ENCODE measurements around the gene TMC6. TPM values are rescaled to one million over a fixed set of nuclear protein-coding genes. Genes with fewer than 3 reads are reported as not detected.

TMC6 gene
- total and polyA plus RNA-seq, 2 of the 13 experiments (the other 11 are each of a cell fraction or from before 2014, with no cell fraction given), result 48.4 to 99.1 TPM

GRCh38 chr17:78144147-78144719 lies 15.7 kb upstream of the TMC6 start (continued):
- TF ChIP-seq TAF1 (CRISPR knock-in tag; IDR thresholded peaks at IDR 0.05) (no peak), ZFP41 (CRISPR knock-in tag; IDR thresholded peaks at IDR 0.05; ENCODE audit: borderline replicate concordance) (no peak), TP53 (CRISPR knock-in tag; conservative IDR thresholded peaks at IDR 0.05) (no peak), ZFAT (CRISPR knock-in tag; conservative IDR thresholded peaks at IDR 0.05) (no peak), HES4 (CRISPR knock-in tag; IDR thresholded peaks at IDR 0.05; ENCODE audit: borderline replicate concordance) (no peak), ZNF772 (CRISPR knock-in tag; IDR thresholded peaks at IDR 0.05) (no peak), HOXA9 (CRISPR knock-in tag; IDR thresholded peaks at IDR 0.05; ENCODE audit: borderline replicate concordance) (no peak), RFX3 (CRISPR knock-in tag; IDR thresholded peaks at IDR 0.05) (no peak), PCBP1 (IDR thresholded peaks at IDR 0.05; ENCODE audit: borderline replicate concordance, low read depth, low read length) (no peak), ZC3H4 (CRISPR knock-in tag; IDR thresholded peaks at IDR 0.05; ENCODE audit: borderline replicate concordance) (no peak), ZNF7 (CRISPR knock-in tag; IDR thresholded peaks at IDR 0.05) (no peak), ZNF563 (CRISPR knock-in tag; IDR thresholded peaks at IDR 0.05) (no peak), NR2F1 (CRISPR knock-in tag; IDR thresholded peaks at IDR 0.05) (peak in 1 of 2 experiments; percentile 67; a peak in 2 of 4 replicates), STAG1 (CRISPR knock-in tag; IDR thresholded peaks at IDR 0.05) (no peak), GLI4 (CRISPR knock-in tag; IDR thresholded peaks at IDR 0.05; ENCODE audit: borderline replicate concordance) (no peak), MED1 (CRISPR knock-in tag; IDR thresholded peaks at IDR 0.05) (peak; percentile 47; the same call in 1 of the 2 replicates), MTERF4 (CRISPR knock-in tag; IDR thresholded peaks at IDR 0.05) (0 out of 2 replicates have a peak, but pooled peaks have one; percentile 28)
- TF ChIP-seq, protein P1, sequence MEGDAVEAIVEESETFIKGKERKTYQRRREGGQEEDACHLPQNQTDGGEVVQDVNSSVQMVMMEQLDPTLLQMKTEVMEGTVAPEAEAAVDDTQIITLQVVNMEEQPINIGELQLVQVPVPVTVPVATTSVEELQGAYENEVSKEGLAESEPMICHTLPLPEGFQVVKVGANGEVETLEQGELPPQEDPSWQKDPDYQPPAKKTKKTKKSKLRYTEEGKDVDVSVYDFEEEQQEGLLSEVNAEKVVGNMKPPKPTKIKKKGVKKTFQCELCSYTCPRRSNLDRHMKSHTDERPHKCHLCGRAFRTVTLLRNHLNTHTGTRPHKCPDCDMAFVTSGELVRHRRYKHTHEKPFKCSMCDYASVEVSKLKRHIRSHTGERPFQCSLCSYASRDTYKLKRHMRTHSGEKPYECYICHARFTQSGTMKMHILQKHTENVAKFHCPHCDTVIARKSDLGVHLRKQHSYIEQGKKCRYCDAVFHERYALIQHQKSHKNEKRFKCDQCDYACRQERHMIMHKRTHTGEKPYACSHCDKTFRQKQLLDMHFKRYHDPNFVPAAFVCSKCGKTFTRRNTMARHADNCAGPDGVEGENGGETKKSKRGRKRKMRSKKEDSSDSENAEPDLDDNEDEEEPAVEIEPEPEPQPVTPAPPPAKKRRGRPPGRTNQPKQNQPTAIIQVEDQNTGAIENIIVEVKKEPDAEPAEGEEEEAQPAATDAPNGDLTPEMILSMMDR (CRISPR knock-in tag; IDR thresholded peaks at IDR 0.05), result peak; percentile 36; the same call in 1 of the 2 replicates
- TF ChIP-seq, protein P2, sequence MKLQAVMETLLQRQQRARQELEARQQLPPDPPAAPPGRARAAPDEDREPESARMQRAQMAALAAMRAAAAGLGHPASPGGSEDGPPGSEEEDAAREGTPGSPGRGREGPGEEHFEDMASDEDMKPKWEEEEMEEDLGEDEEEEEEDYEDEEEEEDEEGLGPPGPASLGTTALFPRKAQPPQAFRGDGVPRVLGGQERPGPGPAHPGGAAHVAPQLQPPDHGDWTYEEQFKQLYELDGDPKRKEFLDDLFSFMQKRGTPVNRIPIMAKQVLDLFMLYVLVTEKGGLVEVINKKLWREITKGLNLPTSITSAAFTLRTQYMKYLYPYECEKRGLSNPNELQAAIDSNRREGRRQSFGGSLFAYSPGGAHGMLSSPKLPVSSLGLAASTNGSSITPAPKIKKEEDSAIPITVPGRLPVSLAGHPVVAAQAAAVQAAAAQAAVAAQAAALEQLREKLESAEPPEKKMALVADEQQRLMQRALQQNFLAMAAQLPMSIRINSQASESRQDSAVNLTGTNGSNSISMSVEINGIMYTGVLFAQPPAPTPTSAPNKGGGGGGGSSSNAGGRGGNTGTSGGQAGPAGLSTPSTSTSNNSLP (IDR thresholded peaks at IDR 0.05; ENCODE audit: low read depth, low read length), result no peak
- TF ChIP-seq, protein P3, sequence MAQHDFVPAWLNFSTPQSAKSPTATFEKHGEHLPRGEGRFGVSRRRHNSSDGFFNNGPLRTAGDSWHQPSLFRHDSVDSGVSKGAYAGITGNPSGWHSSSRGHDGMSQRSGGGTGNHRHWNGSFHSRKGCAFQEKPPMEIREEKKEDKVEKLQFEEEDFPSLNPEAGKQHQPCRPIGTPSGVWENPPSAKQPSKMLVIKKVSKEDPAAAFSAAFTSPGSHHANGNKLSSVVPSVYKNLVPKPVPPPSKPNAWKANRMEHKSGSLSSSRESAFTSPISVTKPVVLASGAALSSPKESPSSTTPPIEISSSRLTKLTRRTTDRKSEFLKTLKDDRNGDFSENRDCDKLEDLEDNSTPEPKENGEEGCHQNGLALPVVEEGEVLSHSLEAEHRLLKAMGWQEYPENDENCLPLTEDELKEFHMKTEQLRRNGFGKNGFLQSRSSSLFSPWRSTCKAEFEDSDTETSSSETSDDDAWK (CRISPR knock-in tag; IDR thresholded peaks at IDR 0.05), result no peak
- TF ChIP-seq, protein P4, sequence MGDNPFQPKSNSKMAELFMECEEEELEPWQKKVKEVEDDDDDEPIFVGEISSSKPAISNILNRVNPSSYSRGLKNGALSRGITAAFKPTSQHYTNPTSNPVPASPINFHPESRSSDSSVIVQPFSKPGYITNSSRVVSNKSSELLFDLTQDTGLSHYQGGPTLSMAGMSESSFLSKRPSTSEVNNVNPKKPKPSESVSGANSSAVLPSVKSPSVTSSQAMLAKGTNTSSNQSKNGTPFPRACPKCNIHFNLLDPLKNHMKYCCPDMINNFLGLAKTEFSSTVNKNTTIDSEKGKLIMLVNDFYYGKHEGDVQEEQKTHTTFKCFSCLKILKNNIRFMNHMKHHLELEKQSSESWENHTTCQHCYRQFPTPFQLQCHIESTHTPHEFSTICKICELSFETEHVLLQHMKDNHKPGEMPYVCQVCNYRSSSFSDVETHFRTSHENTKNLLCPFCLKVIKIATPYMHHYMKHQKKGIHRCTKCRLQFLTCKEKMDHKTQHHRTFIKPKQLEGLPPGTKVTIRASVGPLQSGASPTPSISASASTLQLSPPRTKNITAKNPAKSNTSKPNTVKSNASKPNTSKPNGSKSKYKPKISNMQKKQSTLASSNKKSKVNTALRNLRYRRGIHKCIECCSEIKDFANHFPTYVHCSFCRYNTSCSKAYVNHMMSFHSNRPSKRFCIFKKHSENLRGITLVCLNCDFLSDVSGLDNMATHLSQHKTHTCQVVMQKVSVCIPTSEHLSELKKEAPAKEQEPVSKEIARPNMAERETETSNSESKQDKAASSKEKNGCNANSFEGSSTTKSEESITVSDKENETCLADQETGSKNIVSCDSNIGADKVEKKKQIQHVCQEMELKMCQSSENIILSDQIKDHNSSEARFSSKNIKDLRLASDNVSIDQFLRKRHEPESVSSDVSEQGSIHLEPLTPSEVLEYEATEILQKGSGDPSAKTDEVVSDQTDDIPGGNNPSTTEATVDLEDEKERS (CRISPR knock-in tag; IDR thresholded peaks at IDR 0.05), result no peak

Data from HepG2 (cell line).